Keratinocyte (primary cell): ENCODE measurements around the gene ITGB8. TPM values are rescaled to one million over a fixed set of nuclear protein-coding genes. Genes with fewer than 3 reads are reported as not detected.

ENCODE experiments used
- DNase-seq: peaks from one replicate; pipeline ENCODE4 v3.0.0-alpha.2; 2011; ENCODE audit warnings: low read depth, missing footprints, low spot score
- FAIRE-seq: peaks from 2 replicates; lab custom pipeline; 2011; peaks lifted over from hg19 to GRCh38; lab: Jason Lieb, UNC
- H2AFZ ChIP-seq: 2 replicates; pipeline ENCODE4 v1.6.0; 2012; ENCODE audit warnings: low read length, control low read depth, inconsistent platforms; ENCODE audit not compliant: control insufficient read depth
- H3K27ac ChIP-seq: 2 replicates; pipeline ENCODE4 v1.5.1; 2011; ENCODE audit warnings: low read length; ENCODE audit not compliant: control insufficient read depth, insufficient read depth
- H3K27me3 ChIP-seq: 3 replicates; pipeline ENCODE4 v1.6.0; 2011; ENCODE audit warnings: low read length; ENCODE audit not compliant: control insufficient read depth, insufficient read depth; ENCODE audit errors: extremely low read depth
- H3K36me3 ChIP-seq, 2 experiments: 2 replicates in 1 of 2; 3 replicates in 1 of 2; pipeline ENCODE4 v1.5.1; 2011; ENCODE audit warnings: low read length in 2 of 2, mild to moderate bottlenecking in 1 of 2; ENCODE audit not compliant: control insufficient read depth in 2 of 2, insufficient read depth in 2 of 2; ENCODE audit errors: extremely low read depth in 1 of 2
- H3K4me1 ChIP-seq: 3 replicates; pipeline ENCODE4 v1.5.1; 2011; ENCODE audit warnings: low read length; ENCODE audit not compliant: control insufficient read depth, insufficient read depth; ENCODE audit errors: extremely low read depth
- H3K4me2 ChIP-seq: 3 replicates; pipeline ENCODE4 v1.6.0; 2011; ENCODE audit warnings: low read depth, low read length; ENCODE audit not compliant: control insufficient read depth, insufficient read depth; ENCODE audit errors: extremely low read depth
- H3K4me3 ChIP-seq, 3 experiments: fragments of 200-600 bp in 1 of 3; sonication (generic) in 1 of 3; 2 replicates in 2 of 3; 3 replicates in 1 of 3; pipeline ENCODE4 v1.5.1; 2011 to 2016; ENCODE audit warnings: low read length in 3 of 3, mild to moderate bottlenecking in 3 of 3, control low read depth in 2 of 3, inconsistent platforms in 1 of 3, low read depth in 1 of 3, mixed read lengths in 1 of 3, mixed run types in 1 of 3, moderate library complexity in 1 of 3; ENCODE audit not compliant: control insufficient read depth in 2 of 3, insufficient read depth in 2 of 3; ENCODE audit errors: extremely low read depth in 1 of 3
- H3K79me2 ChIP-seq: 2 replicates; pipeline ENCODE4 v1.6.0; 2012; ENCODE audit warnings: low read length; ENCODE audit not compliant: control insufficient read depth, insufficient read depth
- H3K9ac ChIP-seq: 3 replicates; pipeline ENCODE4 v1.6.0; 2011; ENCODE audit warnings: low read length; ENCODE audit not compliant: control insufficient read depth, insufficient read depth; ENCODE audit errors: extremely low read depth
- H3K9me1 ChIP-seq: 3 replicates; pipeline ENCODE4 v1.6.0; 2011; ENCODE audit warnings: low read length; ENCODE audit not compliant: control insufficient read depth, insufficient read depth; ENCODE audit errors: extremely low read depth
- H3K9me3 ChIP-seq: 2 replicates; pipeline ENCODE4 v1.5.1; 2012; ENCODE audit warnings: low read depth, low read length; ENCODE audit not compliant: control insufficient read depth
- H4K20me1 ChIP-seq: 3 replicates; pipeline ENCODE4 v1.6.0; 2011; ENCODE audit warnings: low read length; ENCODE audit not compliant: control insufficient read depth, insufficient read depth; ENCODE audit errors: extremely low read depth
- EZH2 ChIP-seq: IDR thresholded peaks from one replicate; pipeline ENCODE4 v1.6.1; 2012; ENCODE audit warnings: inconsistent platforms, mild to moderate bottlenecking, low read length, moderate library complexity
- dilution Hi-C: fragments of 300-500 bp; cut with MboI; formaldehyde crosslinking; loops from one replicate; pipeline ENCODE4 v1.7.0; 2020; ENCODE audit warnings: low sequenced_read_pairs; ENCODE audit not compliant: extremely low pct_ligation_motif_present
- polyA plus RNA-seq, 5 experiments: library from polyadenylated mRNA; depleted of rRNA in 3 of 5; stranded (reverse) in 3 of 5; stranded (forward) in 1 of 5; unstranded in 1 of 5; fragments of >200 nt; gene quantifications; 1 replicate in 1 of 5; 2 replicates in 3 of 5; 3 replicates in 1 of 5; pipeline versions ENCODE4 v1.2.1 to v1.2.3, GENCODE V29; 2011 to 2012; ENCODE audit warnings: missing spikeins in 2 of 5, low read depth in 1 of 5, low replicate concordance in 1 of 5
- TF ChIP-seq, protein P1 (sequence below), 3 experiments: IDR thresholded peaks in 1 of 3; conservative IDR thresholded peaks in 1 of 3; optimal IDR thresholded peaks in 1 of 3; 2 replicates in 2 of 3; 3 replicates in 1 of 3; pipeline versions ENCODE3 to v1.5.1; 2011; ENCODE audit warnings: low read length in 3 of 3, mild to moderate bottlenecking in 3 of 3, moderate library complexity in 2 of 3, control low read depth in 1 of 3, inconsistent platforms in 1 of 3; ENCODE audit not compliant: insufficient read depth in 2 of 3; ENCODE audit errors: extremely low read depth in 1 of 3

The ITGB8 gene
- polyA plus RNA-seq, 1 donor (not counting 4 experiments of a cell fraction or from before 2014, with no cell fraction given), result 10.9 TPM

DNA sequence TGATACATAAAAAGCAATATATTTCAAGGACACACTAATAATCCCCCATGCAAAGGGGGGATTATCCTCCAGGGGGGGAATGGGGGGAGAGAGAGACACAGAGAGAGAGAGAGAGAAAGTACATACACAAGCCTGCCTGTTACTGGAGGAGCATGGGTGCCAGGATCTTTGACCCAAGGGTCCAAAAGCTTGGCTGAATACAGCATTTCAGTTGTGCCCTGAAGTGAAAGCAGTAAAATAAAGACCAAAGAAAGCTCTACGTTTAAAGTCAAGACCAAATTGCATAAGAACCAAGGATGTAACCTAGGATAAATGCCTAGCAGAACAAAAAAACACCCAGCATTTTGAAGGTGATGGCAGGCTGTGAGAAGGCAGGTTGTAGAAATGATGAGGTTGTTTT, 27.8 kb upstream of the ITGB8 start:
- Histone ChIP-seq H3K79me2 (no peaks in the 10 kb centered on the region), H3K27me3 (no peaks in the 10 kb centered on the region), H2AFZ (no peak overlapping the region), H3K9ac (no peak overlapping the region), H3K4me3 (no peak overlapping the region), H3K27ac (no peak overlapping the region), H4K20me1 (no peaks in the 10 kb centered on the region), H3K36me3 (no peaks in the 10 kb centered on the region), H3K9me3 (no peaks in the 10 kb centered on the region), H3K9me1 (no peaks in the 10 kb centered on the region), H3K4me2 (no peak overlapping the region), H3K4me1 (peaks cover 5% of the 10 kb centered on the region)
- DNase-seq (no peak), FAIRE-seq (no peak)
- no peak for TF ChIP-seq EZH2
- TF ChIP-seq, protein P1, sequence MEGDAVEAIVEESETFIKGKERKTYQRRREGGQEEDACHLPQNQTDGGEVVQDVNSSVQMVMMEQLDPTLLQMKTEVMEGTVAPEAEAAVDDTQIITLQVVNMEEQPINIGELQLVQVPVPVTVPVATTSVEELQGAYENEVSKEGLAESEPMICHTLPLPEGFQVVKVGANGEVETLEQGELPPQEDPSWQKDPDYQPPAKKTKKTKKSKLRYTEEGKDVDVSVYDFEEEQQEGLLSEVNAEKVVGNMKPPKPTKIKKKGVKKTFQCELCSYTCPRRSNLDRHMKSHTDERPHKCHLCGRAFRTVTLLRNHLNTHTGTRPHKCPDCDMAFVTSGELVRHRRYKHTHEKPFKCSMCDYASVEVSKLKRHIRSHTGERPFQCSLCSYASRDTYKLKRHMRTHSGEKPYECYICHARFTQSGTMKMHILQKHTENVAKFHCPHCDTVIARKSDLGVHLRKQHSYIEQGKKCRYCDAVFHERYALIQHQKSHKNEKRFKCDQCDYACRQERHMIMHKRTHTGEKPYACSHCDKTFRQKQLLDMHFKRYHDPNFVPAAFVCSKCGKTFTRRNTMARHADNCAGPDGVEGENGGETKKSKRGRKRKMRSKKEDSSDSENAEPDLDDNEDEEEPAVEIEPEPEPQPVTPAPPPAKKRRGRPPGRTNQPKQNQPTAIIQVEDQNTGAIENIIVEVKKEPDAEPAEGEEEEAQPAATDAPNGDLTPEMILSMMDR (optimal IDR thresholded peaks at IDR 0.05 in 1 of 3, IDR thresholded peaks at IDR 0.05 in 1 of 3, conservative IDR thresholded peaks at IDR 0.05 in 1 of 3; ENCODE audit: extremely low read depth in 1 of 3, insufficient read depth in 2 of 3, low read length in 3 of 3), result no peak
- dilution Hi-C loops, result loop anchor here (25.0 kb wide), 1 partner anchor 541 kb away; the partner anchor contains the start of gene TMEM196

GRCh38 chr7:20304366-20304765, 26.3 kb upstream of the ITGB8 start:
- TF ChIP-seq EZH2, result no peak
- TF ChIP-seq, protein P1 (optimal IDR thresholded peaks at IDR 0.05 in 1 of 3, IDR thresholded peaks at IDR 0.05 in 1 of 3, conservative IDR thresholded peaks at IDR 0.05 in 1 of 3; ENCODE audit: extremely low read depth in 1 of 3, insufficient read depth in 2 of 3, low read length in 3 of 3), result no peak
- no peak for DNase-seq
- H3K79me2 ChIP-seq, result no peaks in the 10 kb centered on the region
- no peak overlapping the region for H3K27ac ChIP-seq
- peaks cover 5% of the 10 kb centered on the region for H3K4me1 ChIP-seq
- H3K4me3 ChIP-seq, result no peak overlapping the region
- H4K20me1 ChIP-seq, result no peaks in the 10 kb centered on the region
- no peak for FAIRE-seq
- no peak overlapping the region for H3K9ac ChIP-seq
- no peak overlapping the region for H2AFZ ChIP-seq
- no peak overlapping the region for H3K4me2 ChIP-seq
- no peaks in the 10 kb centered on the region for H3K9me1 ChIP-seq
- H3K27me3 ChIP-seq, result no peaks in the 10 kb centered on the region
- dilution Hi-C loops, result loop anchor here (25.0 kb wide), 1 partner anchor 542 kb away; the partner anchor contains the start of gene TMEM196
- no peaks in the 10 kb centered on the region for H3K9me3 ChIP-seq
- no peaks in the 10 kb centered on the region for H3K36me3 ChIP-seq
